DOHH2 (cell line): ENCODE data around the gene GUCY1A2.

Experiments used
- H3F3A ChIP-seq: fragments of 200-600 bp; sonication (generic), shearing (Covaris generic); 2 replicates; pipeline ENCODE4 v1.6.0; 2016; ENCODE audit warnings: antibody characterized with exemption, mild to moderate bottlenecking; ENCODE audit not compliant: control insufficient read depth, insufficient read depth
- H3K27ac ChIP-seq: fragments of 200-600 bp; sonication (generic); 2 replicates; pipeline ENCODE4 v1.5.1; 2014; ENCODE audit warnings: low read depth, mild to moderate bottlenecking, low read length, moderate library complexity
- H3K27me3 ChIP-seq: fragments of 200-600 bp; sonication (generic); 2 replicates; pipeline ENCODE4 v1.6.1; 2014; ENCODE audit warnings: mild to moderate bottlenecking, low read length, mixed read lengths; ENCODE audit not compliant: control insufficient read depth
- H3K36me3 ChIP-seq: fragments of 200-600 bp; sonication (generic); 2 replicates; pipeline ENCODE4 v1.6.1; 2014; ENCODE audit warnings: mild to moderate bottlenecking, low read length, moderate library complexity, mixed read lengths; ENCODE audit not compliant: control insufficient read depth
- H3K4me1 ChIP-seq: fragments of 200-600 bp; sonication (generic); 2 replicates; pipeline ENCODE4 v1.6.1; 2014; ENCODE audit warnings: mild to moderate bottlenecking, low read length, mixed read lengths; ENCODE audit not compliant: control insufficient read depth
- H3K4me2 ChIP-seq: fragments of 200-600 bp; sonication (generic); 2 replicates; pipeline ENCODE4 v1.6.0; 2014; ENCODE audit warnings: mild to moderate bottlenecking, low read length, moderate library complexity
- H3K4me3 ChIP-seq: fragments of 200-600 bp; sonication (generic); 2 replicates; pipeline ENCODE4 v1.5.1; 2014; ENCODE audit warnings: mild to moderate bottlenecking, low read length, mixed read lengths
- H3K79me2 ChIP-seq: fragments of 200-600 bp; sonication (generic); 2 replicates; pipeline ENCODE4 v1.6.1; 2014; ENCODE audit warnings: mild to moderate bottlenecking, low read length, mixed read lengths; ENCODE audit not compliant: control insufficient read depth
- H3K9me2 ChIP-seq: fragments of 200-600 bp; sonication (generic); replicated peaks from 2 replicates; pipeline ENCODE4 v1.6.1; 2014; ENCODE audit warnings: mild to moderate bottlenecking, low read length, mixed read lengths; ENCODE audit not compliant: control insufficient read depth
- H3K9me3 ChIP-seq: fragments of 200-600 bp; sonication (generic); 2 replicates; pipeline ENCODE4 v1.6.1; 2014; ENCODE audit warnings: antibody characterized with exemption, low read length, mixed read lengths; ENCODE audit not compliant: control insufficient read depth, insufficient read depth
- H4K20me1 ChIP-seq: fragments of 200-600 bp; sonication (generic); 2 replicates; pipeline ENCODE4 v1.6.0; 2014; ENCODE audit warnings: low read depth, mild to moderate bottlenecking, antibody characterized with exemption, low read length, moderate library complexity; ENCODE audit not compliant: control insufficient read depth, insufficient read depth
- EZH2phosphoT487 ChIP-seq: fragments of 200-600 bp; sonication (generic); IDR thresholded peaks from 2 replicates; pipeline ENCODE4 v1.6.1; 2017; ENCODE audit warnings: borderline replicate concordance, mild to moderate bottlenecking, antibody characterized with exemption, low read length, moderate library complexity, mixed read lengths
- TF ChIP-seq, protein P1 (sequence below): fragments of 200-600 bp; sonication (generic); IDR thresholded peaks from one replicate; pipeline ENCODE4 v1.5.1; 2014; ENCODE audit warnings: antibody characterized with exemption, mild to moderate bottlenecking, low read depth, low read length; ENCODE audit not compliant: poor library complexity, severe bottlenecking

GUCY1A2 gene

DNA sequence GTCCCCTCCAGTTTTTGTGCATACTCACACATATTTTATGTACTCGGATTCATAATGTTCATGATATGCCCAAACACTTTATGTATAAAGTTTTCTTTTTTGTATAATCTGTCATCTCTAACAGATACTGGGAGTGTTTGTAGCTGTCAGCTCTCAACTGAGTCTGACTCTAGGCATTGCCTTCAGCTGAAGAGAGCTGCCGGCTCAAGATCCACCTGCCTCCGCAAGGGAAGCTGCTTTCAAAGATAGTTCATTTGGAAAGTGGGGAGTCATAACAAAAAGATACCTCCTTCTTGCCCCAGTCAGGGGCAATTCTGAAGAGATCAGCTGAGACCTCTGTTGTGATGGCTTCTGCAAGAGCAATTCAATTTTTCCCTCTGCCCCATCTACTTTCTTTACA, 58.9 kb downstream of the GUCY1A2 start:
- no peaks in the 10 kb centered on the region for H3F3A ChIP-seq
- H3K27me3 ChIP-seq, result no peaks in the 10 kb centered on the region
- H4K20me1 ChIP-seq, result no peaks in the 10 kb centered on the region
- H3K9me2 ChIP-seq, result no peaks in the 10 kb centered on the region
- TF ChIP-seq, protein P1, sequence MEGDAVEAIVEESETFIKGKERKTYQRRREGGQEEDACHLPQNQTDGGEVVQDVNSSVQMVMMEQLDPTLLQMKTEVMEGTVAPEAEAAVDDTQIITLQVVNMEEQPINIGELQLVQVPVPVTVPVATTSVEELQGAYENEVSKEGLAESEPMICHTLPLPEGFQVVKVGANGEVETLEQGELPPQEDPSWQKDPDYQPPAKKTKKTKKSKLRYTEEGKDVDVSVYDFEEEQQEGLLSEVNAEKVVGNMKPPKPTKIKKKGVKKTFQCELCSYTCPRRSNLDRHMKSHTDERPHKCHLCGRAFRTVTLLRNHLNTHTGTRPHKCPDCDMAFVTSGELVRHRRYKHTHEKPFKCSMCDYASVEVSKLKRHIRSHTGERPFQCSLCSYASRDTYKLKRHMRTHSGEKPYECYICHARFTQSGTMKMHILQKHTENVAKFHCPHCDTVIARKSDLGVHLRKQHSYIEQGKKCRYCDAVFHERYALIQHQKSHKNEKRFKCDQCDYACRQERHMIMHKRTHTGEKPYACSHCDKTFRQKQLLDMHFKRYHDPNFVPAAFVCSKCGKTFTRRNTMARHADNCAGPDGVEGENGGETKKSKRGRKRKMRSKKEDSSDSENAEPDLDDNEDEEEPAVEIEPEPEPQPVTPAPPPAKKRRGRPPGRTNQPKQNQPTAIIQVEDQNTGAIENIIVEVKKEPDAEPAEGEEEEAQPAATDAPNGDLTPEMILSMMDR, result no peak
- TF ChIP-seq EZH2phosphoT487, result no peak
- H3K4me2 ChIP-seq, result no peak overlapping the region
- no peaks in the 10 kb centered on the region for H3K36me3 ChIP-seq
- H3K9me3 ChIP-seq, result no peaks in the 10 kb centered on the region
- no peaks in the 10 kb centered on the region for H3K79me2 ChIP-seq
- no peak overlapping the region for H3K4me3 ChIP-seq
- H3K27ac ChIP-seq, result no peak overlapping the region
- H3K4me1 ChIP-seq, result no peaks in the 10 kb centered on the region

DNA sequence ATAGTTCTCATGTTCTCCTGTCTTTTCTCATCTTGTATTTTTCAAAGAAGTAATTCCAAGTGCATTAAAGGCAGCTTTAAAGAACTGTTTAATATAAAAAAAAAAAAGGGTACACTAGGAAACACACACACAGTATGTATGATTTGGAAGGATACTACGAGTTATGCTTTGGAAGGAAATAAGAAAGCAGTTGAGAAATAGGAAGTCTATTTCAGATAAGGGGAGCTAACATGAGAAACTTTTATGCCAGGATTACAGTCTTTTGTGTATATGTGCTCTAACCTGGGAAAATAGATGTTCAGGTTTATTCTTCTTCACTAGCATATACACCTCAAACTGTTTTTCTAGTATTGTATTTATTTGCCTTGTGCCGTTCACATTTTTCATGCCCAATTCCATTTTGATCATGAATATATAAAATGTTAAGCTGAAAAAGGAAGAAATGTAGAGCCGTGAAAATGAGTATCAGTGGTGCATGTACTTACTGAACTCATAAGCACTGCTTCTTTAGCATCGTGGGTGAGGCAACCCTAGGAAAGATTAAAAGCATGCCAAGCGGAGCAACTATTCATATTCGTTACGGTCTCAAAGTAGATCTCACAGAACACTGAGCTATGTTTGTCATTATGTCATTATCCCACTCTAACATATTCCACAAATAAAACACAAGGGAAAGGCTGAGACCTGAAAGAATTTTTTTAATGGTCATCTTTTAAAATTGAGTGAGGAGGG, 59.6 kb downstream of the GUCY1A2 start:
- Histone ChIP-seq H3K4me2 (no peak overlapping the region), H3K27ac (no peak overlapping the region), H3K9me3 (no peaks in the 10 kb centered on the region), H3K9me2 (no peaks in the 10 kb centered on the region), H3K4me1 (no peaks in the 10 kb centered on the region), H3K36me3 (no peaks in the 10 kb centered on the region), H3K4me3 (no peak overlapping the region), H3K27me3 (no peaks in the 10 kb centered on the region), H4K20me1 (no peaks in the 10 kb centered on the region), H3F3A (no peaks in the 10 kb centered on the region), H3K79me2 (no peaks in the 10 kb centered on the region)
- TF ChIP-seq, protein P1, result no peak
- TF ChIP-seq EZH2phosphoT487, result no peak

DNA sequence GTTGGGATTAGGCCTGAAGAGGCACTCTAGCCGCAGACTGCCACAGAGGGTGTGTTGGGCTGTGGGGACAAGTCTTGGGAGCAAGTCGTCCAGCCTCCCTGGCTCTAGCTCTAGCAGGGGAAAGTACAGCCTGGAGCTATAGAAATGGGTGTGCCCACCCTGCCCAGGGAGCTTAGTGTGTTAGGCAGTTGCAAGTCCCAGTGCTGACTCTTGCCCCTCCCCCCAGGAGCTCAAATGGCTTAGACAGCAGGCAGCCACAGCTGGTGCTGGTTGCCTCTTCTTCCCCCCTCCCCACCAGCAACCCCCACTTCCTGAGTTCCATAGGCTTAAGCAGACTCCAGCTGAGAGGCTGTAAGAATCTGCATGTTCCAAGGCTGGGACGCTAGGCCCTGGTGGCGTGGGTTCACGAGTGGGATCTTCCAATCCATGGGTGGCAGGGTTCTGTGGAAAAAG, 61.2 kb downstream of the GUCY1A2 start:
- Histone ChIP-seq H3K4me3 (no peak overlapping the region), H3F3A (no peaks in the 10 kb centered on the region), H3K4me2 (no peak overlapping the region), H4K20me1 (no peaks in the 10 kb centered on the region), H3K9me3 (no peaks in the 10 kb centered on the region), H3K9me2 (no peaks in the 10 kb centered on the region), H3K27ac (no peak overlapping the region), H3K4me1 (no peaks in the 10 kb centered on the region), H3K27me3 (no peaks in the 10 kb centered on the region), H3K79me2 (no peaks in the 10 kb centered on the region), H3K36me3 (no peaks in the 10 kb centered on the region)
- TF ChIP-seq, protein P1, result no peak
- TF ChIP-seq EZH2phosphoT487, result no peak
